IPS-18c (cell line): ENCODE data around the gene CHFR.
"Not testable (repeated sequence)": the region's sequence is repeated elsewhere in the genome, so short reads cannot be mapped to it uniquely, and the experiment has no call there.

Experiments used
- H3K4me3 ChIP-seq: 2 replicates; pipeline ENCODE4 v1.7.0; 2013; ENCODE audit warnings: low read depth, mild to moderate bottlenecking, low read length, moderate library complexity; ENCODE audit not compliant: insufficient read depth
- H3K9me3 ChIP-seq: one replicate; pipeline ENCODE4 v1.6.1; 2013; ENCODE audit warnings: mild to moderate bottlenecking, low read length, moderate library complexity; ENCODE audit not compliant: control insufficient read depth, insufficient read depth

The CHFR gene

GRCh38 chr12:132899033-132899432 lies 11.6 kb upstream of the CHFR start:
- no peaks in the 10 kb centered on the region for H3K9me3 ChIP-seq
- H3K4me3 ChIP-seq: no peak overlapping the region

GRCh38 chr12:132888852-132889251 lies 1.4 kb upstream of the CHFR start:
- H3K4me3 ChIP-seq: no peak overlapping the region; the same call in 1 of the 2 replicates
- peaks cover 5% of the 10 kb centered on the region for H3K9me3 ChIP-seq

- peak overlapping the region; percentile 75 for H3K4me3 ChIP-seq
- H3K9me3 ChIP-seq: peaks cover 5% of the 10 kb centered on the region
These were observed 602 bp downstream of the CHFR start for GRCh38 chr12:132886529-132887477.

GRCh38 chr12:132881818-132882217 lies 5.6 kb downstream of the CHFR start:
- no peaks in the 10 kb centered on the region for H3K9me3 ChIP-seq
- H3K4me3 ChIP-seq: no peak overlapping the region

- not testable (repeated sequence) for H3K9me3 ChIP-seq, H3K4me3 ChIP-seq
These were observed 12.8 kb downstream of the CHFR start for GRCh38 chr12:132874620-132875019.

- Histone ChIP-seq H3K9me3 (no peaks in the 10 kb centered on the region), H3K4me3 (no peak overlapping the region)
These were observed 13.2 kb downstream of the CHFR start for GRCh38 chr12:132874175-132874574.

GRCh38 chr12:132873724-132874123 lies 13.7 kb downstream of the CHFR start:
- no peak overlapping the region for H3K4me3 ChIP-seq
- no peaks in the 10 kb centered on the region for H3K9me3 ChIP-seq

GRCh38 chr12:132872975-132873421 lies 14.4 kb downstream of the CHFR start:
- Histone ChIP-seq H3K9me3 (no peaks in the 10 kb centered on the region), H3K4me3 (no peak overlapping the region)

GRCh38 chr12:132872073-132872855 lies 15.1 kb downstream of the CHFR start:
- Histone ChIP-seq H3K4me3 (no peak overlapping the region), H3K9me3 (no peaks in the 10 kb centered on the region)

GRCh38 chr12:132869551-132869950 lies 17.9 kb downstream of the CHFR start:
- Histone ChIP-seq H3K9me3 (no peaks in the 10 kb centered on the region), H3K4me3 (no peak overlapping the region)

- no peaks in the 10 kb centered on the region for H3K9me3 ChIP-seq
These were observed 21.1 kb downstream of the CHFR start for GRCh38 chr12:132866251-132866828.

GRCh38 chr12:132861558-132861957 lies 25.8 kb downstream of the CHFR start:
- no peak overlapping the region for H3K4me3 ChIP-seq
- H3K9me3 ChIP-seq: no peaks in the 10 kb centered on the region

More at GRCh38 chr12:132866251-132866828, 21.1 kb downstream of the CHFR start:
- no peak overlapping the region for H3K4me3 ChIP-seq

GRCh38 chr12:132858718-132859266 lies 28.6 kb downstream of the CHFR start:
- Histone ChIP-seq H3K4me3 (no peak overlapping the region), H3K9me3 (no peaks in the 10 kb centered on the region)

GRCh38 chr12:132857019-132857418 lies 30.4 kb downstream of the CHFR start:
- not testable (repeated sequence) for H3K4me3 ChIP-seq, H3K9me3 ChIP-seq

- H3K4me3 ChIP-seq: no peak overlapping the region
These were observed 30.8 kb downstream of the CHFR start for GRCh38 chr12:132856581-132856980.

GRCh38 chr12:132855211-132855610 lies 32.2 kb downstream of the CHFR start:
- not testable (repeated sequence) for H3K9me3 ChIP-seq, H3K4me3 ChIP-seq

More at GRCh38 chr12:132856581-132856980, 30.8 kb downstream of the CHFR start:
- no peaks in the 10 kb centered on the region for H3K9me3 ChIP-seq
